B cell (primary cell): ENCODE data around the gene HPCAL4.

Source experiments
- EZH2 ChIP-seq: IDR thresholded peaks from 2 replicates; pipeline ENCODE4 v1.6.1; 2012; ENCODE audit warnings: borderline replicate concordance, low read depth, mild to moderate bottlenecking, moderate library complexity, low read length; ENCODE audit not compliant: insufficient read depth, poor library complexity, severe bottlenecking
- TF ChIP-seq, protein P1 (sequence below): fragments of 200-600 bp; IDR thresholded peaks from one replicate; pipeline ENCODE4 v1.8.0; 2022; ENCODE audit warnings: antibody characterized with exemption, mild to moderate bottlenecking

- TF ChIP-seq, protein P1, sequence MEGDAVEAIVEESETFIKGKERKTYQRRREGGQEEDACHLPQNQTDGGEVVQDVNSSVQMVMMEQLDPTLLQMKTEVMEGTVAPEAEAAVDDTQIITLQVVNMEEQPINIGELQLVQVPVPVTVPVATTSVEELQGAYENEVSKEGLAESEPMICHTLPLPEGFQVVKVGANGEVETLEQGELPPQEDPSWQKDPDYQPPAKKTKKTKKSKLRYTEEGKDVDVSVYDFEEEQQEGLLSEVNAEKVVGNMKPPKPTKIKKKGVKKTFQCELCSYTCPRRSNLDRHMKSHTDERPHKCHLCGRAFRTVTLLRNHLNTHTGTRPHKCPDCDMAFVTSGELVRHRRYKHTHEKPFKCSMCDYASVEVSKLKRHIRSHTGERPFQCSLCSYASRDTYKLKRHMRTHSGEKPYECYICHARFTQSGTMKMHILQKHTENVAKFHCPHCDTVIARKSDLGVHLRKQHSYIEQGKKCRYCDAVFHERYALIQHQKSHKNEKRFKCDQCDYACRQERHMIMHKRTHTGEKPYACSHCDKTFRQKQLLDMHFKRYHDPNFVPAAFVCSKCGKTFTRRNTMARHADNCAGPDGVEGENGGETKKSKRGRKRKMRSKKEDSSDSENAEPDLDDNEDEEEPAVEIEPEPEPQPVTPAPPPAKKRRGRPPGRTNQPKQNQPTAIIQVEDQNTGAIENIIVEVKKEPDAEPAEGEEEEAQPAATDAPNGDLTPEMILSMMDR: no peak
- TF ChIP-seq EZH2: no peak
Observed at GRCh38 chr1:39659538-39659937, 31.7 kb downstream of the HPCAL4 start.
